NCI-H1105 treated with DMSO at 0.1 percent for 48 hours (cell line): ENCODE results near the gene PRL.

ENCODE experiments used
- DNase-seq: peaks from one replicate; lab custom pipeline; 2025; lab: John Stamatoyannopoulos, UW

The PRL gene

GRCh38 chr6:22296936-22297335, at the start of gene PRL:
Gene PRL, minus strand, starts transcription at chr6:22297036. Its CDS starts 54 bp downstream, at chr6:22296982.
- no peak for DNase-seq

- DNase-seq: no peak
Observed at GRCh38 chr6:22343864-22344263, 47.0 kb upstream of the PRL start.

DNA sequence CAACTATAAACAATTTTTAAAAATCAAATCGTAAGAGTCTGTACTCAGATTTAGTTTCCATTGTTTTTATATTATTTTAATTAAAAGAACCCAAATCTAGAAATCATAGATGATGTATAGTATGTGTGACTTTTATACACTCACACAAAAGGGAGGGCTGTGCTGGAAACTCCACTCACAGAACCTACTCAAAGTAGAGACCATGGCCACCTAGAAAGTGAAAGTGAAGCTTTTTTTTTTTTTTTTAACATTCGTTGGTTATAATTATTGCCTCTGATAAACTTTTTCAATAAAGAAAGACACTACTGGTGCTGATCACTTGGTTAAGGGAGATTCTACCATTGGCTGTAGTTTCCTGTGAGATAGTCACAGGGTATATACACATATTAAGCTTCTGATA, 37.9 kb upstream of the PRL start:
- no peak for DNase-seq

DNA sequence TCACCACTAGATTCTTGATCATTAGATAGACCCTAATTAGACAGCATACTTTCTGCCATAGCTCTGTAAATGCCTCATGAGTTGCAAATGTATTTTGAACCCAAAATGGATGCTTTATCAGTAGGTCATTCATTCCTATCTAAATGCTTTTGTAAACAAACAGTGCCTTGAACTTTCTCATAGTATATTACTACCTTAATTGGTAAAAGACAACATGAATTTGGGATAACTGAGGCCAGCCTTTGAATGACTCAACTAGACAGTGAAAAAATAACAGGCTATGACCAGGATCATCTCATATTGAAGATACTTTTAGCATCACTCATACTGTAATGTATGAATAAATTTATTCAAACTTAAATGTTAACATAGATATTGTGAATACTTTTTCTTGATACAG, 37.0 kb upstream of the PRL start:
- DNase-seq: no peak

- no peak for DNase-seq
Observed at GRCh38 chr6:22332711-22333110, 35.9 kb upstream of the PRL start.

DNA sequence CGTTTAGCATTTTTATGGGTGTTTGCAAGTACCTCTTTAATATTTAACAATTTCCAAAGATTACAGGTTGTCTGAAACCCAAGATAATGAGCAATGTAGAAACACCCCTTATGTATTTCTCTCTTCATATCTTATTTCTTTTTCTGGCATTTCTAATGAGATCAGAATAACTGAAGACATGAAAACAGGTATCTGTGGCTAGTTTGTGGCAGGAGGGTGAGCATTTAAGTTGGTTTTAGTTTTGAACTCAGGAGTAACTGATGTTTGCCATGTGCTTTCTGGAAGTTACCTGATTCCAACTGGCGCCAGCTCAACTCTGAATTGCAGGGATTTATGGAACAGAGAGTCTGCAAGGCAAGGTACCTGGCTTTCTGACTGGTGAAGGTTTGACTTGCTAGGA, 35.4 kb upstream of the PRL start:
- DNase-seq: no peak

- DNase-seq: no peak
Observed at GRCh38 chr6:22330941-22331340, 34.1 kb upstream of the PRL start.

DNA sequence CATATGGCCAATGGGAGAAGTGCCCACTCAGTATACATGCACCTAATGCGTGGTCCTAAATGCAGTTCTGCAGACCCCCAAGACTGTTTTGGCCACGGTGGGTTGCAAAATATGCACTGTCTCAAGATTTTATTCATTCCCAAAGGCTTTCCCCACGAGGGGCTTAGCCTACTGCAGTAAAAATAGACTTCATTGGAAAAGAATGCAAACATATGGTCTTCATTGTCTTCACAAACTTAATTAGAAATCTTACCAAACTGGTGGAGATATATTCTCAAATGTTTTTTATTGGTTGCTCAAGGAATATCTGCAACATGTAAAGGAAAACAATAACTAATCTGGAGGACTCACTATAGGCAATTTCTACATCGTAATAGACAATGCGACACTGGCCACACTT, 31.6 kb upstream of the PRL start:
- no peak for DNase-seq

DNA sequence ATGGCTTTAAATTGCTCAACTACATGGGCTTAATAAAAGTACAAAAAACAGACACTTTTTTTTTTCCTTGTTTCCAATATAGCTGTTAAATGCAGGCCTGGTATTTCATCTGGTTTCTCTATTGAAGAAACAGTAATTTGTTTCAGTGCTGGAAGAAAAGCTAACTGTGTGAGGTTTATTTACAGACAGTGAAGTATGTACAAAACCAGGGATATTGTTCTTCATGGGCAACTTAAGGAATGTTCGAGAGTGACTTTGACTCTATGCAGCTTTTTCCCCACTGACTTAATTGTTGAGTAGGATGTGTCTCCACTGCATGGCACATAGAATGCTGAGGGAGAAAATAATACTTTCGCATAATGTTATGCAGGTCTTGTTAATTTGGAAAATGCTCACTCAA, 31.0 kb upstream of the PRL start:
- no peak for DNase-seq

DNA sequence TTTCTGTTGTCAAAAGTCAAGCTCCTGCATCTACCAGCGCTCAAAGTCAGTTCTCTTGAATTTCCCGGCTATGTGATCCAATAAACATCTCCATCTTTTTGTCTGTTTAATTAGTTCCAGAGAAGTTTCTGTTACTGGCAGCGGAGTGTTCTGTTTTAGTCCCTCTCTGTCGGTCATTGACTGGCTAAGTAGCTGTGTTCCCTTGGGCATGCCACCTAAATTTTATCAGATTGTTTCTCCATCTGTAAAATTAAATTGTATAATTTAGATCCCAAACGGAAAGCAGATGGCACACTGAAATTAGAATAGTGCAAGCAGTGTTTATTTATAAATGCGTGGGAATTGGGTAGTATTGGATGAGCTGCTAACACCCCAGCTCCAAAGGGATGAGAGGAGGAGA, 29.7 kb upstream of the PRL start:
- no peak for DNase-seq

- no peak for DNase-seq
Observed at GRCh38 chr6:22325481-22325880, 28.6 kb upstream of the PRL start.

- DNase-seq: no peak
Observed at GRCh38 chr6:22323848-22324247, 27.0 kb upstream of the PRL start.

DNA sequence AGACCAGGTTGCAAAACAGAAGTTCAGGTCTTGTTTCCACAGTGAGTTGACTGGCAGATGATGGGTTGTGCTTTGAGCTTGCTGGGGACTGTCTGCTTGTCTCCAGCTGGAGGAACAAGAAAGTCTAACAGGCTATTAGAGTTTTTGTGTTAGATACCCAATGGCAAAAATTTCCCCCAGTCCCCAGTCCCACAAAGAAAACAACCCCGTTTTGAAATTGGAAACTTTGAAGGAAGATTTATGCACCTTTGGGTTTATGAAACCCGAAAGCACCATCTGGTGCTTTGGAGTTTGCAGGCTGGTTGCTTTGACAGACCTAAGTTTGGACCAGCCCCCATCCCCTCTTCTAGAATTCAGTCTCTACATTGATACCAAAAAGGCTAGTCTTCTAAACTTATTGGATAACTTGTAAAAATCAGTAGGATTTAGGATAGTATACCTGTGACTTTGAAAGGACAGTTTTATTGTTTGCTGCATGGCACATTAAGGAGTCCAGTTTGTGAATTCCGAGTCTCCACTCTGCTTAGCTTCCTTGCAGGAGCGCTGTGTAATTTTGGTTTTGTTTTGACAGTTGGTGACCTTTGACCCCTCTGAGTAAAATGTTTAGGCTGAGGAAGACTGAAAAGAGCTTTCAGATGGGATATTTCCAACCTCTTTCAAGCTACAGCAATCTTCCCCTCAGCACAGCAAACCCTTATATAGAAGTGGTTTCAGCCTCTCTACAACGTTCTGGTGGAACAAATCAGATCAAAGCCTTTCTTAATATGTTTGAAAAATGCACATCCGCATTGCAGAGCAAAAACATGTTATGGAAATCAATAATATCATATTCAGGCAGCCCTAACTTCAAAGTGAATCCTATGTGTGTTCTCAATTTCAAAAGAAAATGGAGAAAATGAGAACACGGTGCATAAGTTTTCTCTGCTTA, 25.5 kb upstream of the PRL start:
- no peak for DNase-seq

- no peak for DNase-seq
Observed at GRCh38 chr6:22320750-22321149, 23.9 kb upstream of the PRL start.

- no peak for DNase-seq
Observed at GRCh38 chr6:22318404-22318803, 21.6 kb upstream of the PRL start.

GRCh38 chr6:22313796-22314195, 17.0 kb upstream of the PRL start:
- no peak for DNase-seq

DNA sequence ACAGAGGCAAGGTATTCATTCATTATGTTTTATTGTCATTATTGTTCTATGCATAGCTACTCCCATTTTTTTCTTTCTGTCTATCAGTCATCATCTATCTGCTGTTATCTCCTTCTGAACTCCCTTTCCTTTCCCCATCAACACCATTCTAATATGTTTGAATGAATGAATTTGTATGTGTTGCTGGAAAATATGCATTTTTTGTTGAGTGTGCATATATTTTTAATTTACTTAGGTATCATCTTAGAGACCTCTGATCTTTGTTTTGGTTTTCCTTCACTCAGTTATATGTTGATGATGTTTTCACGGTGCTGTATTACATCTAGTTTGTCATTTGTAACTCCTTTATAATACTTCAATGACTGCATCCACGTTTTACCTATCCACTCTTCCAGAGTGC, 12.1 kb upstream of the PRL start:
- no peak for DNase-seq

DNA sequence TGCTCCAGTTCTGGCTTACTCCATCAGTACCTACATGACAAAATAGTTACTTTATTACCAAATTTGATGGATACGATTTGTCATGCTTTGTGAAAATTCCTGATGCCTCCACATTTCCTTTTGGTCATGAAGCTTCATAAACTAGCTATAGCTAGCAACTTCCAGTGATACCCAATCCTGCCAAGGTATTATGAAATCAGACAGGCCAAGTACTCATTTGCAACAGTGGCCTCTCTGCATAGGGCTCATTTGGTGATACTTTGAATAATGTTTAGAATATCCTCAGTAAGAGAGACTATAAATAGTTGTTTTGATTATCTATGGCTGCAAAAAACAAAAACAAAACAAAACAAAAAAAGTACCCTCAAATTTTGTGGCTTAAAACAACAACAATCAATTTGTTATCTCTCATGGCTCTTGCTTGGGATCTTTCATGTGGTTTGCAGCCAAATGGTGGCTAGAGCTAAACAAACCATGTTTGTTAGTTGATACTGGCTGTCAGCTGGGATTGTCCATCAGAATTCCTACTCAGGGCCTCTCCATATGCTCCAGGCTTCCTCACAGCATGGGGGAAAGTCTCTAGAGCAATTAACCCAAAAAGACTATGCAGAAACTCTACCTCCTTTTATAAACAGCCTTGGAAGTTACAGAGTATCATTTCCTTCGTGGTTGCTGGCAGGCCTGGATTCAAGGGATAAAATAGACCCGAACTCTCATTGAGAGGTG, 10.1 kb upstream of the PRL start:
- DNase-seq: no peak

GRCh38 chr6:22302838-22303237, 6.0 kb upstream of the PRL start:
- no peak for DNase-seq

DNA sequence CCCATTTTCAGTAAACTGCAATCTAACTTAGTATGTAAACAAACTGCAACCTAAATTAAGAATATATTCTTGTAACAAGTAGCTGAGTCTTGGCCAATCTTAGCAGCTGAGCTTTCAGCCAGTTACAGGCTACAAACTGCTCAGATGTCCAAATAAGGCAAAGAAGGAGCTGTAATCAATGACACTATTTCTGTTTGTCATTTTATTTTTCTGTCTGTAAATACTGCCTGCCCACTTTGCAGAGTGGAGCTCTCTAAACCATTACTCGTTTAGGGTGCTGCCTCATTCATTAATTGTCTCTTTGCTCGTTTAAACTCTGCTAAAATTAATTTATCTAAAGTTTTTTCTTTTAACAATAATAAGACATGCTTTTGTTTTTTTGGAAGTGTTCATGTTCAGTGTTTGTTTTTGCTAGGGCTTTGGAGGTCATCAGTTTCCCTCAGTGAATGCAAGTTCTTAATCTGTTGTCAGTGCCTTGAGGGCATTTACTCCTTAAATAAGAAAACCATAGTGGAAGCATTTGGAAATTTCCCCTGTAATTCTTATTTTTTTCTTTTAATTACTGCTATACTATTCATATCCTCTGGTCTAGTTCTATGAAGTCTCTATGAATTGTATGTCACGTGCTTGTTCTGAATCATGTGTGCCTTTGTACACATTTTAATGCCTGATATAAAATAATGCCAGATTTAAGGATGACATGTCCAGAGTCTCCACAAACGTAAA, 3.6 kb upstream of the PRL start:
- no peak for DNase-seq

GRCh38 chr6:22298475-22298890, 1.6 kb upstream of the PRL start:
- no peak for DNase-seq

DNA sequence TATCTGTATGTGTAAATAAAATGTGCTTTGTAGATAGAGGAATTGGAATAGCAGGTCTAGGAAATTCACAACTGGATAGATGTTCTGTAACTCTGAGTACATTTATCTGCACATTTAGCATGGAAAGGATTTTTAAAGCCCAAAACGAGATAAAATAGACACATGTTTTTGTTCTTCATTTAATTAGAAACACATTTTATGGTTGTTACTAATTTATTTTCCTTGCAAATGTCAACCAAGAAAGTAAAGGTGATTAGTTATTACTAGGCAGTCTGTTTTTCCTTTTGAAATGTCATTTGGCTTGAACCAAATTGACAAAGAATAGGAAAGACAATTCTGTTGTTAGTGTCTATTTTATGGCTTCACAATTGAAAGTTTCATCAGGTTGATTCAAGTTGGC, 769 bp downstream of the PRL start:
- no peak for DNase-seq

DNA sequence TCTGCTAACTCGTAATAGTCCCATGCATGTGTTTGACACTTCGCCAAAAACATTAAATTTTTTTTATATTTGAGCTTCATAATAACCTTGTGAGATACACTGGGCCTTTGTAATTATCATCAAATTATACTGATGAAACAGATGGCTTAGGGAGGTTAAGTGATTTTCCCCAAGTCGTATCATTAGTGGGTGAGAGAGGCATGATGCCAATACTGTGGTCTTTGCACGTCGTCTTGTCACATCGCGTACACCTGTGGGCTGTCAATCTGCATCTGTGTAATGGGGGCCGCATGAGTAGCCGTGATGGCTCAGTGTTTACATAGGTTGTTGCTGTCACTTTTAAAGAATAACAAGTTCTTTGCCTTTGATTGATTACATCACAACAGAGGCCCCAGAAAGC, 1.7 kb downstream of the PRL start:
- peak; percentile 97 for DNase-seq
